NCI-H2029 treated with DMSO at 0.1 percent for 48 hours (cell line): ENCODE measurements around the gene XKR3.
"Not testable (repeated sequence)": the region's sequence is repeated elsewhere in the genome, so short reads cannot be mapped to it uniquely, and the experiment has no call there.

Experiments
- DNase-seq: peaks from one replicate; lab custom pipeline; 2025; lab: John Stamatoyannopoulos, UW

The XKR3 gene

GRCh38 chr22:16824716-16825687, at the start of gene XKR3:
XKR3 (minus strand) TSS chr22:16825411; CDS start chr22:16808073, 17,338 bp downstream.
- DNase-seq = no peak

- not testable (repeated sequence) for DNase-seq
These were observed 44.4 kb upstream of the XKR3 start for GRCh38 chr22:16869640-16870039.

- no peak for DNase-seq
These were observed 41.0 kb upstream of the XKR3 start for GRCh38 chr22:16866167-16866566.

- not testable (repeated sequence) for DNase-seq
These were observed 31.6 kb upstream of the XKR3 start for GRCh38 chr22:16856851-16857250.

- DNase-seq = no peak
These were observed 29.4 kb upstream of the XKR3 start for GRCh38 chr22:16854631-16855030.

- not testable (repeated sequence) for DNase-seq
These were observed 26.2 kb upstream of the XKR3 start for GRCh38 chr22:16851268-16851996.

GRCh38 chr22:16847271-16847670, 22.1 kb upstream of the XKR3 start:
- no peak for DNase-seq

- DNase-seq = no peak
These were observed 20.7 kb upstream of the XKR3 start for GRCh38 chr22:16845881-16846280.

- DNase-seq = no peak
These were observed 20.3 kb upstream of the XKR3 start for GRCh38 chr22:16845465-16845864.

GRCh38 chr22:16844529-16844928, 19.3 kb upstream of the XKR3 start:
- no peak for DNase-seq

GRCh38 chr22:16838073-16838472, 12.9 kb upstream of the XKR3 start:
- no peak for DNase-seq

GRCh38 chr22:16834971-16835370, 9.8 kb upstream of the XKR3 start:
- no peak for DNase-seq

- DNase-seq = no peak
These were observed 6.0 kb upstream of the XKR3 start for GRCh38 chr22:16831257-16831656.

- DNase-seq = no peak
These were observed 4.8 kb upstream of the XKR3 start for GRCh38 chr22:16829985-16830384.

- no peak for DNase-seq
These were observed 3.7 kb upstream of the XKR3 start for GRCh38 chr22:16828876-16829275.

GRCh38 chr22:16827506-16827905, 2.3 kb upstream of the XKR3 start:
- DNase-seq = no peak

- DNase-seq = no peak
These were observed 6.0 kb downstream of the XKR3 start for GRCh38 chr22:16819249-16819648.

GRCh38 chr22:16818538-16818937, 6.7 kb downstream of the XKR3 start:
- DNase-seq = no peak

GRCh38 chr22:16815073-16815472, 10.1 kb downstream of the XKR3 start:
- no peak for DNase-seq

GRCh38 chr22:16810188-16810802, 14.9 kb downstream of the XKR3 start:
- no peak for DNase-seq

- DNase-seq = no peak
These were observed 16.5 kb downstream of the XKR3 start for GRCh38 chr22:16808744-16809143.

GRCh38 chr22:16807109-16807508, 18.1 kb downstream of the XKR3 start:
- no peak for DNase-seq

- no peak for DNase-seq
These were observed 18.8 kb downstream of the XKR3 start for GRCh38 chr22:16806401-16806800.
